8988T (cell line): ENCODE measurements around the gene STOX2.

Experiments
- DNase-seq: peaks from one replicate; pipeline ENCODE4 v3.0.0; 2011

STOX2 gene

GRCh38 chr4:183987987-183988392 lies 82.9 kb downstream of the STOX2 start:
- DNase-seq = no peak

DNA sequence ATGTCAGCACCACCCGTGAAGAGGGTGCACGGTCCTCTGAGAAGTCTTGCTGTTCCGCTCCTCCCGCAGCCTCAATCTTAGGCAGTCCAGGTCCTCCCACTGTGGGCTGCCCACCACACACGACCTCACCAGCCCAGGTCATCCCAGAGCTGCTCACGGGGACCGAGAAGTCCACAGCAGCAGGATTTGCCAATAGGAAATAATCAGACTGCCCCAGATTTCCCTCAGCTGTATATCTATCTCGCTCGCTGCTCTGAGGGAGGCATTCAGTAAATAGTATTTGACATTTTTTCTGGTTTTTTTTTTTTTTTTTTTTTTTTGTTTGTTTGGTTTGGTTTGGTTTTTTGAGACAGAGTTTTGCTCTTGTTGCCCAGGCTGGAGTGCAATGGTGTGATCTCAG lies 83.8 kb downstream of the STOX2 start:
- DNase-seq = no peak

- DNase-seq = no peak
Measured at GRCh38 chr4:183989461-183989860, 84.4 kb downstream of the STOX2 start.

DNA sequence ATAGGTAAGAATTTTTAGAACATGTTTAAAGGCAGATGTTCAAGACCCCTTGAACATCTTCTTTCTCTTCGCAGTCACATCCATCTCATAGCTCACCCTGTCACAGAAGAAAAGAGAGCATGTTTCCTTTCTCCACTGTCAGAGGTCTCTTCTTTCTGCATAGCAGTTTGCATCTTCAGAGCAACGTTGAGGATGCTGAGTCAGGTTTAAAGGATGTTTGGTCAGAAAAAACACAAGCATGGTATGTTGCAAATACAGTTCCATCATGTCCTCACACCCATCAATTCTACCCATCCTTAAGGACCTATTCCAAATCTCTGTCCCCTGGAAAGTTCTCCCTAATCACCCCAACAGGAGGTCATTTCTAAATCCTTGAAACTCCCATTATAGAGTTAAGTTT lies 84.8 kb downstream of the STOX2 start:
- no peak for DNase-seq

- DNase-seq = no peak
Measured at GRCh38 chr4:183993676-183994075, 88.6 kb downstream of the STOX2 start.

DNA sequence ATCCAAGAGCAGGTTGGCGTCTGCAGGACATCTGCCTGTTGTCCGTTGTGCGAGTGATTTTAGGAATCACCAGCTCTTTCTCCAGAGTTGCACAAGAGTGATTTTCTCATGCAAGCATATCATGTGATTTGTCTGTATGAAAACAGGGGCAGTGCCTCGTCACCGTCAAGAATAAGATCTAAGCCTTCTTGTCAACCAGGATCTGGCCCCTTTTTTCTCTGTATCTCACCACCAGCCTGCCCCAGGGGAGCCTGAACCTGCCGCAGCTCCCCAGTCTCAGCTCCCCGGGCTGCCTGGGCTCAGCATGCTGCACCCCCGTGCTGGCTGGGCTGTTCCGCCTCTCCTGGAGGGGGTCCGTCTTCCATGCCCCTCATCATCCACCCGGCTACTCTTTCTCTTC lies 90.5 kb downstream of the STOX2 start:
- no peak for DNase-seq

- DNase-seq = no peak
Measured at GRCh38 chr4:183996868-183997267, 91.8 kb downstream of the STOX2 start.

GRCh38 chr4:183999435-183999834 lies 94.3 kb downstream of the STOX2 start:
- no peak for DNase-seq

- no peak for DNase-seq
Measured at GRCh38 chr4:184000457-184001396, 95.6 kb downstream of the STOX2 start.

DNA sequence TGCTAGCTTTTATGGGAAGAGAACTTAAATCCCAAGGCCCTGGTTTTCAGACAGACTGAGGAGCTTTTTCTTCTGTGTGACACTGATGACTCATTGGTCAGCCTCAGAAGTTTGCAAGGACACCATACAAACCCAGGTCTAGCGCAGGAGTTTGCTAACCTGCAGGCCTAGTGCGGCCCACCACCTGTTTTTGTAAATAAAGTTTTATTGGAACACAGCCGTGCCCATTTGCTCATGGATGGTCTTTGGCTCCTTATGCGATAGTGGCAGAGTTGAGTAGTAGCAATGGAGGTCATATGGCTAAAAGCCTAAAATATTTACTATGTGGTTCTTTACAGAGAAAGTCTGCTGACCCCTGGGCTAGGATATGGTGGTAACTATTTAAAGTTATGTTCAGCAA lies 98.3 kb downstream of the STOX2 start:
- DNase-seq = no peak

- no peak for DNase-seq
Measured at GRCh38 chr4:184007891-184008290, 102.8 kb downstream of the STOX2 start.

DNA sequence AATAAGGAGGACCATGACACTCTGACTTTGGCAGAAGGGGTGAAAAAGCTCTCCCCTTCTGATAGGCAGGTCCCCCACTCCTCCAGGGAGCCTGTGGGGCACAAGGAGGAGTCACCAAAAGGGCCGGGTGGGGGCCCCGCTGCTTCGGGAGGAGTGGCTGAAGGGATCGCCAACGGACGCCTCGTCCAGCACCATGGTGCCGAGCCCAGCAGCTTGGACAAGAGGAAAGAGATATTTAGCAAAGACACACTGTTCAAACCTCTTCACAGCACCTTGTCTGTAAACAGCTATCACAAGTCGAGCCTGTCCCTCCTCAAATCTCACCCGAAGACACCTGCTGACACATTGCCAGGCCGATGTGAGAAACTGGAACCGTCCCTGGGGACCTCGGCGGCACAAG lies 105.6 kb downstream of the STOX2 start:
- no peak for DNase-seq

DNA sequence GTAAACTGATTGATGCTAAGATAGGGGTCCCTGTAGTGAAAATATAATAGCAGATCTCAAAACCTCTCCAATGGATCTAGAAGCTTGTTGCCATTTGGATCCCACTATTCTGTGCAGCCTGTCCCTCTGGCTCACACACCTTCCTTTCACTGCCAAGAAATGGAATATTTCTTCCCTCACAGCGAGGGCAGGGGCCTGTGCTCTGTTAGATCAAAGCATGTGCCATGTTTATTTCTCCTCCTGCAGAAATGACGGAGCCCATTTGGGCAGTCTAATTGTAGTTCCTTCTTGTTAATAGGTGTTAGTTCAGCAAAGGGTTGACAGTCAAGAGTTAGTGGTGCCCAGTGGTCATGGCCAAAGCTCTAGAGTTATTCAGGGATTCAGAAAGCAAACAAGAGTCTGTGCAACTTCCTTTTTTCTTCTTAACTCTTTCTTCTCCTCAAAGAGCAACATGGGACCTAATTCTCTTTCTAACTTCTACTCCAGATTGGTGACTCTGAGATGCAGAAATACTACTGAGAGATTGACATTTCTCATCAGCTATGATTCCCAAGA lies 106.8 kb downstream of the STOX2 start:
- no peak for DNase-seq

GRCh38 chr4:184012937-184013336 lies 107.8 kb downstream of the STOX2 start:
- DNase-seq = no peak

DNA sequence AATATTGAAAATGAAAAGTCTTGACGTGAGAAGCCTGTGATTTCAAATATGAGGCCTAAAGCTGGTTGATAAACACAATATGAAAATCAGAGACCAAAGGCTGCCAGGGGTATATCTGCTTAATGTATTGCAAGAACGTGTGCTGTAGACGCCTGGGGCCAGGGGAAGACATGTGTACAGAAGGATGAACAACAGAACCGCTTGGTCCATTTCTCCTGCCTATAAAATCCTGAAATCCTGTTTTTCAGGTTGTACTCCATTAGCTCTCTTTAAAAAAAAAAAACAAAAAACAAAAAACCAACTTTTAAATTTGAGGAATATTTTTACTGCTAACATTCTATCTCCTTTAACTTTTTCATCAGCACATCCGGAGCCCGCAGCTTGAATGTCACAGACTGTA lies 109.2 kb downstream of the STOX2 start:
- DNase-seq = no peak

GRCh38 chr4:184016759-184017668 lies 111.9 kb downstream of the STOX2 start:
- DNase-seq = no peak

DNA sequence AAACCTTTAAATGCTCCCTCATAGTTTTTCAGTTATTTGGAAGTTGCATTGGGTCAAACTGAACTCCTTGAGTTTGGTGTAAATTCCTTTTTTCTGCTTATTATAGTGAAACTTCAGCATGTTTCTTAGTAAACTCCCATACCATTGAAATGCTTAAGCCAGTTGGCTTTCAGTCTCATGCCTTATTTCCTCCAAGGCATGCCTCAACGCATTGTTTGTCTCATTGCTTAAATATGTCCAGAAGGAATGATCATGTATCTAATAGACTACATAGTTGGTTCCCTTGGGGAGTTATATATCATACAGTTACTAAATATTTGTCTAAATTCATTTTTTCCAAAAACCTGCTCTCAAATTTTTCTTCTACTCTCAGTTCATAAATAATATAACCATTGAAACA lies 114.0 kb downstream of the STOX2 start:
- DNase-seq = no peak

GRCh38 chr4:184019667-184020623 lies 114.8 kb downstream of the STOX2 start:
- DNase-seq = no peak

DNA sequence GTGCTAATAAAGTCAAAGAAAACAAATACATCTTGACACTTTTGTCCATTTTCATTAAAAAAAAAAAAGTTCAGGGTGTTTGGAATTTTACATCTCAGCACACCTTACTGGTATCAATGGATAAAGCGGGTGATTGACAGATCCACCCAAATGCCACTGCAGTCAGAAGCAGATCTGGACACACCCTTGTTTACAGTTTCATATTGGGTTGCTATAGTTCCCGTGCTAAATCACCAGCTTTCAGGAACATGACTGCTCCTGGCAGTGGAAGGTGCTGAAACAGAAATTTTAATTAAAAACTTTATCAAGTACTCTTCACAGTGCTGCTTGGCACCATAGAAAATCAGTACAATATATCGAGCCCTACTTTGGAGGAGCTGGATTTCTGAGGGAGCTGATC lies 116.3 kb downstream of the STOX2 start:
- no peak for DNase-seq

DNA sequence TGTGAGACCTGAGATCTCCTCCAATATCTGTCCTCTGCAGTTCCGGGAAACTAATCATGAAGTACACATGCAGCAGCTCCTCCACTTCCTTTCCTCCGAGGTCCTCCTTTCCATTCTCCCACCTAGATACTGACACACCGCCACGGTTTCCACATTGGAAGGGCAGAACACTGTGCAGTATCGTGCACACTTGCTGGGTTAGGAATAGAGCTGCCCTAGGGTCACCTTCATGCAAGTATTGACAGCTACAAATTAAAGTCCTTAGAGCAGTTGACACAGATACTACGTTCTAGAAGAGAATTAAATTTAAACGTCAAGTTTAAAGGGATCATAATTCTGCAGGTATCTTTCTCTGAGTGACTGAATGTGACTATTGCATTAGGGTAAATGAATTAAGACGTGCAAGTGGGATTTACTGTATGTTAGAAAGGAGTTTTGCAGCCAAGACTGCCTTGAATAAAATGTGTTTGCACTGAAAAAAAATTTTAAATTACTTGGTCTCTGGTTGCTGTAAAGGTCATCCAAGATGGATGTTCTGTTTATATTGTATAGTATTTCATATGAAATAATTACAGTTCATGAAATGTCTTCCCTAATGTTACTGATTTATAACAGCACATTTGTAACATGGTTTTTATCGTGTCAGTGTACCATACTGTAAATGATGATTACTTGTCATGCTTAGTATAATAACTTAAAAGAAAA lies 117.7 kb downstream of the STOX2 start:
- DNase-seq = no peak

DNA sequence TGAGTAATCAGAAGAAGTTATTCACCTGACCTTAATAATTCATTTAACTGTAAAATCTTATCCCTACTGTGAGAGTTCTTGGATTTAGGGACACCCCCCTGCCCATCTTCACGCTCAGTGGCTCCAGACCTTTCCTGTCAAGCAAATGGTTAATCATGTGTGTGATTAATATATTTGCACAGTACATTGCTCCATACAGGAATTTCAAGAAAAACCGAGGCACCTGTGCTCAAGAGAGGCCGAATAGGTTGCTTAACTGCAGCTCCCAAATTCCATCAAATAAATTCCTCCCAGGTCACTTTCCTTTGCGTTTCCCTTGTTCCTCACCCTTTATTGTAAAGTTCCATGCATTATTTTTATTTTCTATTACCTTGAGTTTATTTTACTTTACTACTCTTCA lies 119.5 kb downstream of the STOX2 start:
- DNase-seq = no peak
